A673 (cell line): Measurements from ENCODE around the gene TRABD2A. TPM values are rescaled to one million over a fixed set of nuclear protein-coding genes. Genes with fewer than 3 reads are reported as not detected.

Source experiments
- BruUV-seq: library from RNA; stranded (reverse); fragments of 400-500 nt; replicated peaks from 2 replicates; lab custom pipeline; 2021; lab: Mats Ljungman, UMichigan
- CTCF ChIA-PET: fragments of 300-600 bp; sonication (Branson Sonifier 250); formaldehyde crosslinking; loops from one replicate; lab custom pipeline; 2022; ENCODE audit warnings: antibody characterized with exemption; lab: Charles Lee
- POLR2A ChIA-PET: fragments of 300-600 bp; sonication (Branson Sonifier 250); formaldehyde crosslinking; loops from one replicate; lab custom pipeline; 2022; ENCODE audit warnings: antibody characterized with exemption; ENCODE audit not compliant: low non-redundant PET; lab: Charles Lee
- DNase-seq: peaks from one replicate; pipeline ENCODE4 v3.0.0-alpha.2; 2015; ENCODE audit warnings: low spot score
- H3K27ac ChIP-seq: fragments of 200-600 bp; sonication (generic); 2 replicates; pipeline ENCODE4 v1.5.1; 2016; ENCODE audit warnings: mixed run types, low read depth, mild to moderate bottlenecking, mixed read lengths, antibody characterized with exemption, low read length; ENCODE audit not compliant: poor library complexity, severe bottlenecking
- H3K27me3 ChIP-seq: fragments of 200-600 bp; sonication (generic); replicated peaks from 2 replicates; pipeline ENCODE4 v1.6.1; 2017; ENCODE audit warnings: mixed run types, low read depth, mild to moderate bottlenecking, mixed read lengths, antibody characterized with exemption, low read length; ENCODE audit not compliant: insufficient read depth, poor library complexity
- H3K36me3 ChIP-seq: fragments of 200-600 bp; sonication (generic); 2 replicates; pipeline ENCODE4 v1.6.1; 2016; ENCODE audit warnings: mixed run types, mild to moderate bottlenecking, mixed read lengths, antibody characterized with exemption, low read length; ENCODE audit not compliant: insufficient read depth, poor library complexity, severe bottlenecking
- H3K4me1 ChIP-seq: fragments of 200-600 bp; sonication (generic); 2 replicates; pipeline ENCODE4 v1.6.1; 2017; ENCODE audit warnings: mixed run types, mild to moderate bottlenecking, mixed read lengths, antibody characterized with exemption, low read length; ENCODE audit not compliant: insufficient read depth, poor library complexity, severe bottlenecking
- H3K4me3 ChIP-seq: fragments of 200-600 bp; sonication (generic); 2 replicates; pipeline ENCODE4 v1.5.1; 2016; ENCODE audit warnings: low read depth, mixed run types, mild to moderate bottlenecking, mixed read lengths, low read length; ENCODE audit not compliant: poor library complexity, severe bottlenecking
- H3K9me3 ChIP-seq: fragments of 200-600 bp; sonication (generic); 2 replicates; pipeline ENCODE4 v1.6.1; 2016; ENCODE audit warnings: mixed run types, low read depth, mild to moderate bottlenecking, mixed read lengths, antibody characterized with exemption, low read length; ENCODE audit not compliant: poor library complexity, severe bottlenecking
- EZH2 ChIP-seq: fragments of 200-600 bp; sonication (generic); IDR thresholded peaks from 2 replicates; pipeline ENCODE4 v1.6.1; 2017; ENCODE audit warnings: borderline replicate concordance, low read depth, mild to moderate bottlenecking, mixed read lengths, antibody characterized with exemption, low read length; ENCODE audit not compliant: poor library complexity, severe bottlenecking
- intact Hi-C: fragments of 100-400 bp; cut with micrococcal nuclease; formaldehyde crosslinking; loops from one replicate; pipeline ENCODE4 v1.10.0; 2022; ENCODE audit not compliant: unreplicated experiment
- total RNA-seq: library from RNA; stranded (reverse); gene quantifications from 2 replicates; pipeline ENCODE4 v1.2.3, GENCODE V29; 2021
- TF ChIP-seq, protein P1 (sequence below): fragments of 300-800, 200-600 bp; sonication (generic); conservative IDR thresholded peaks from 2 replicates; pipeline ENCODE4 v1.5.1; 2017; ENCODE audit warnings: low read depth, mild to moderate bottlenecking, antibody characterized with exemption, low read length, moderate library complexity, mixed read lengths

TRABD2A gene
- total RNA-seq, 1 experiment from 2014 or later = 0.67 TPM

DNA sequence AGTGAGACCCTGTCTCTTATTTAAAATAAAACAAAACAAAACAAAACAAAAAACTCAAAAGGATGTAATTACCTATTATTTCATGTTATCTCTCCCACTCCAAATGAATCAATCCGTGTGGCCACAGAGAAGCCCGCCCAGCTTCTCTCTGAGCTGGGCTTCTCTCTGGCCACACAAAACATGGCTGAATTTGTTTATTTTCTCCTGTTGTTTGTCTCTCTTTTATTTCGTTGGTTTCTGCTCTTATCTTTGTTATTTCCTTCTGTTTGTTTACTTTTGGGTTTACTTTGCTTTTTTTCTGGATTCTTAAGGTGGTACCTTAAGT, 1.5 kb upstream of the TRABD2A start:
- no peak for TF ChIP-seq EZH2
- TF ChIP-seq, protein P1, sequence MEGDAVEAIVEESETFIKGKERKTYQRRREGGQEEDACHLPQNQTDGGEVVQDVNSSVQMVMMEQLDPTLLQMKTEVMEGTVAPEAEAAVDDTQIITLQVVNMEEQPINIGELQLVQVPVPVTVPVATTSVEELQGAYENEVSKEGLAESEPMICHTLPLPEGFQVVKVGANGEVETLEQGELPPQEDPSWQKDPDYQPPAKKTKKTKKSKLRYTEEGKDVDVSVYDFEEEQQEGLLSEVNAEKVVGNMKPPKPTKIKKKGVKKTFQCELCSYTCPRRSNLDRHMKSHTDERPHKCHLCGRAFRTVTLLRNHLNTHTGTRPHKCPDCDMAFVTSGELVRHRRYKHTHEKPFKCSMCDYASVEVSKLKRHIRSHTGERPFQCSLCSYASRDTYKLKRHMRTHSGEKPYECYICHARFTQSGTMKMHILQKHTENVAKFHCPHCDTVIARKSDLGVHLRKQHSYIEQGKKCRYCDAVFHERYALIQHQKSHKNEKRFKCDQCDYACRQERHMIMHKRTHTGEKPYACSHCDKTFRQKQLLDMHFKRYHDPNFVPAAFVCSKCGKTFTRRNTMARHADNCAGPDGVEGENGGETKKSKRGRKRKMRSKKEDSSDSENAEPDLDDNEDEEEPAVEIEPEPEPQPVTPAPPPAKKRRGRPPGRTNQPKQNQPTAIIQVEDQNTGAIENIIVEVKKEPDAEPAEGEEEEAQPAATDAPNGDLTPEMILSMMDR = peak; percentile 31; the same call in 1 of the 2 replicates
- H3K9me3 ChIP-seq = no peaks in the 10 kb centered on the region
- no peak for DNase-seq
- peaks cover 59% of the 10 kb centered on the region for H3K27me3 ChIP-seq
- H3K36me3 ChIP-seq = no peaks in the 10 kb centered on the region
- BruUV-seq = no TSS peak
- POLR2A ChIA-PET = interaction anchor here (0.7 kb wide), 1 partner anchor 87 kb away, joined by 7 read pairs; no protein-coding TSS in a partner anchor
- H3K27ac ChIP-seq = no peak overlapping the region
- H3K4me1 ChIP-seq = peaks cover 18% of the 10 kb centered on the region
- intact Hi-C loops = loop anchor here (1.0 to 5.0 kb wide), 2 partner anchors 45 to 390 kb away; no protein-coding TSS in a partner anchor
- peak overlapping the region; percentile 39 for H3K4me3 ChIP-seq
- CTCF ChIA-PET = interaction anchor here (0.6 to 1.0 kb wide), 7 partner anchors 23 to 391 kb away, joined by 3 to 5 read pairs (median 4); partner anchors contain the start of gene TMSB10

DNA sequence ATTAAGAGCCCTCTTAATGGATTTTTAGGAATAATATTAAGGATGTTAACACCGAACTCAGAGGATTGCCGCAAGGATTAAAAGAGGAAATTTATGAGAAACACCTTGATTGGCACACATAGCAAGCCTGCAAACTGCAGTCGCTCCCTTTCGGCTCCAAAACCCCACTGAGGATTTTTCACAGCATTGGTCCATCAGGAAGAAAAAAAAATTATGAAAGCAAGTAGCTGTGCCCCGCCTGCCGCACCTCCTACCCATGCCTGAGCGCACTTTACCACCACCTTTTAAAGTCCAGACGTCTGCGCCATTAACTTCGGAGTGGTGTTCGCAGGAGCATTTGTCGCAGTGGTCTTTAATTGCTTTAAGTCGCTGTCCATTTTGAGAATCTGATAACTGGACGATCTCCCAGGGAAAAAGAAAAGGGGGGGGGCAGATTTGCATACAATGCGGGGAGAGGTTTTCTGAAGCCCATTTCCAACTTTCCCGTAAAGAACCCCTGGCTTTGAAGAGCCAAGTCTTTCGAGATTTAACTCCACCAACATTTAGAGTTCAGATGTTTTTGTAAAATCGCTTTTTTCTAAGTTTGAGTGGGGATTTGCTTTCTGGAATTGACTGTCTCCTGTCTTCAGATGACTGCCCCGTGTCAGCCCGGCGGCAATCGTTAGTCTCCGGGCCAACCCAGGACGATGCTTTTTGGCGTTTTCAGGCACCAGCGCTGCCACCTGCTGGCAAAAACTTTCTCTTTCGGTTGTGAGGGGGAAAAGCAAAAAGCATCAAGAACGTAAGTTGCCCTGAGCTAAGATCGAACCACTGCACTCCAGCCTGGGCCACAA, 913 bp upstream of the TRABD2A start:
- peaks cover 18% of the 10 kb centered on the region for H3K4me1 ChIP-seq
- peak; percentile 91 for DNase-seq
- CTCF ChIA-PET = interaction anchor here (0.6 to 1.0 kb wide), 6 partner anchors 23 to 391 kb away, joined by 3 to 5 read pairs (median 4); partner anchors contain the start of gene TMSB10
- peaks cover 65% of the 10 kb centered on the region for H3K27me3 ChIP-seq
- no peak overlapping the region for H3K27ac ChIP-seq
- POLR2A ChIA-PET = interaction anchor here (0.7 kb wide), 1 partner anchor 88 kb away, joined by 7 read pairs; no protein-coding TSS in a partner anchor
- intact Hi-C loops = loop anchor here (1.0 to 5.0 kb wide), 2 partner anchors 46 to 389 kb away; no protein-coding TSS in a partner anchor
- TF ChIP-seq EZH2 = peak; percentile 27
- TF ChIP-seq, protein P1 = peak; percentile 88
- H3K36me3 ChIP-seq = no peaks in the 10 kb centered on the region
- no peaks in the 10 kb centered on the region for H3K9me3 ChIP-seq
- H3K4me3 ChIP-seq = peak overlapping the region; percentile 39
- BruUV-seq = no TSS peak

DNA sequence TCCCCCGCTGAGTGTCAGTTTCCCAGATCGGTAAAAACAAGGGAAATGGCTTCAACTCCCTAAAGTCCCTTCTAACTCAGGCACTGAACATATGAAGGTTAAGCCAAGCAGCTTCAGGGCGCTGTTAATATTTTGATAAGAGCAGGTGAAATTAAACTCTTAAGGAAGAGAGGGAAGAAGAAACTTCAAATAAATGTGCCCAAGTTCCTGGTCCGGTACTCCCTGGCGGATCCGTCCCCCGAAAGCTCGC, 564 bp downstream of the TRABD2A start:
- BruUV-seq = no TSS peak
- TF ChIP-seq, protein P1 = no peak
- no peak for TF ChIP-seq EZH2
- intact Hi-C loops = loop anchor here (5.0 kb wide), 1 partner anchor 388 kb away; no protein-coding TSS in a partner anchor

More for the DNA sequence above, 564 bp downstream of the TRABD2A start:
- DNase-seq = no peak
- H3K27ac ChIP-seq = no peak overlapping the region
- H3K27me3 ChIP-seq = peaks cover 69% of the 10 kb centered on the region
- POLR2A ChIA-PET = no interaction called here
- H3K4me1 ChIP-seq = peaks cover 18% of the 10 kb centered on the region
- peak overlapping the region; percentile 39 for H3K4me3 ChIP-seq
- no peaks in the 10 kb centered on the region for H3K9me3 ChIP-seq
- no peaks in the 10 kb centered on the region for H3K36me3 ChIP-seq
- CTCF ChIA-PET = no interaction called here
